ENCODE data around the gene CCHCR1.
A peak's percentile ranks its signal among the peaks of the same experiment; 100 is the strongest.

CCHCR1 gene

DNA sequence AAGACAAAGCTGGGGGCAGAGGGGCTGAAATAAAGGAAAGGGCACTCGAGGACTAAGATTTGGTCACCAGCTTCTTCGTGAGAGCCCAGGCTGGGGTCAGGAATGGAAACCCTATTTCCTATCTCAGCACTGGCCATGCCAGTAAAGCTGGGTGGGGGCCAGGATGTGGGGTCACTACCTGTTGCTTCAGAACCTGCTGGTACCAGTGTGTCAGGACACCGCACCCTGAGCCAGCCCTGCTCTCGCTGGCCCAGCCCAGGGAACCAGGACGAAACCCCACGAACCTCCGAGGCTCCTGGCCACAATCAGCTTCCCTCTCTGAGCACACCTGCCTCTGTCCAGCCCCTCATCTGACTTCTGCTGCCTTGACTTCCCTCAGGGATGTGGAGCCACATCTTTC lies 39.4 kb downstream of the CCHCR1 start:
- Mint-ChIP-seq H3K9me3 (no peaks in the 10 kb centered on the region), H3K27ac (no peak overlapping the region), H3K4me3 (no peak overlapping the region), H3K27me3 (peaks cover 13% of the 10 kb centered on the region), H3K4me1 (ENCODE audit: low read depth) (no peaks in the 10 kb centered on the region), H3K36me3 (ENCODE audit: low read depth) (no peaks in the 10 kb centered on the region)

DNA sequence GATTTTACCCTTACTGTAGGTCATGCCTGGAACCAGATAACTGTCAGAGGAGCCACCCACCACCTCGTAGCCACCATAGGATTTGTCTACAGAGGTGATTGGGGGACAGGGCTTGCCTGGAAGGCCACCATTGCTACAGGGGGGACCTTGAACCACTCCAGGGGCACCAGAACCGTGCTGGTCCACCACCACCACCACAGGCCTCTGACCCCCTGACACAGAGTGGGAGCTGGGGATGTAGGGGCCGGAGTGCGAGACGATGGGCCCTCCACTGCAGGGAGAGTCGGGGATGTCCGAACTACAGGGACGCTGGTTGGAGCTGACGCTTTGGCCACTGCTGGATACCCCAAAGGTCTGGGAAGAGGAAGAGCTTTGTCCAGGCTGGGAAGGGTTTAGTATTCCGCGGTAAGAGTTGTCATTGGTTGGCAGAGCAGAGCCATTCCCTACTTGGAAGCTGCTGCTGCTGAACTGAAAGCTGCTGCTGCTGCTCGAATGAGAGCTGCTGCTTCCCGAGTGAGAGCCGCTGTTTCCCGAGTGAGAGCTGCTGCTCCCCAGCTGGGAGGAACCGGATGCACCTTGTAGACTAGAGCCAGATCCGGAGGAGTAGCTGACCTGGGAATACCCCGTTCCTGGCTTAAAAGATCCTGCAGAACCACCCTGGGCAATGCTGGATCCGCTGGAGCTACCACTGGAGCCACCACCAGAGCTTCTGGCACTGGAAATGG lies 40.8 kb downstream of the CCHCR1 start:
- Mint-ChIP-seq H3K9me3 (no peaks in the 10 kb centered on the region), H3K27ac (no peak overlapping the region), H3K36me3 (ENCODE audit: low read depth) (no peaks in the 10 kb centered on the region), H3K4me1 (ENCODE audit: low read depth) (no peaks in the 10 kb centered on the region), H3K4me3 (no peak overlapping the region), H3K27me3 (peaks cover 13% of the 10 kb centered on the region)

DNA sequence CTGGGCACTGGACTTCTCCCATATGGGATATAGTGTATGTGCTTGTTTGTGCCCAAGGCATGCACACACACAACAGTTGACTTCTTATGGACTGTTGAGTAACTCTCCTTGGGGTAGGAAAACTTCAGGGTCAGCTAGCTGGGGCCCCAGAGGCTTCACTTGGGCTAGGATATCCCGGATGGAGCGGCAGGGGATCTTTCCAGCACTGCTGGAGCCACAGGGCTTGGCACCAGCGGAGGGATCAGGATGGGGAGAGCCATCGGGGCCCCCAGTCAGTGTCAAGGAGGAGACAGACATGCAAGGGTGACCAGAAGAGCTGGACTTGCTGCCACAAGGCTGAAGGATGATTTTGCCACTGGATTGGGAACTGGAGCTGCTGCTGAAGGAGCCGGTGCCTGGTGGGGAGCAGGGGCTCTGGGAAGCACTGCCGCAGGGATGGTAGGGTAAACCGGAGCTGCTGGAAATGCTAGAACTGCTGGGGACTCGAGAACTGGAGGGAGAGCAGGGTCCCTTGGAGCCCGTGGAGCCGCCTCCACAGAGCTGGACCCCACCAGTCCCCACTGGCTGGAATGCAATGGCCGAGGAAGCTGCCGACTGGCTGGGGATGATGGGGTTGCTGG lies 41.6 kb downstream of the CCHCR1 start:
- no peak overlapping the region for H3K4me3 Mint-ChIP-seq
- no peaks in the 10 kb centered on the region for H3K9me3 Mint-ChIP-seq
- H3K27ac Mint-ChIP-seq: no peak overlapping the region
- no peaks in the 10 kb centered on the region for H3K36me3 Mint-ChIP-seq (ENCODE audit: low read depth)
- H3K4me1 Mint-ChIP-seq (ENCODE audit: low read depth): no peaks in the 10 kb centered on the region
- peaks cover 13% of the 10 kb centered on the region for H3K27me3 Mint-ChIP-seq

DNA sequence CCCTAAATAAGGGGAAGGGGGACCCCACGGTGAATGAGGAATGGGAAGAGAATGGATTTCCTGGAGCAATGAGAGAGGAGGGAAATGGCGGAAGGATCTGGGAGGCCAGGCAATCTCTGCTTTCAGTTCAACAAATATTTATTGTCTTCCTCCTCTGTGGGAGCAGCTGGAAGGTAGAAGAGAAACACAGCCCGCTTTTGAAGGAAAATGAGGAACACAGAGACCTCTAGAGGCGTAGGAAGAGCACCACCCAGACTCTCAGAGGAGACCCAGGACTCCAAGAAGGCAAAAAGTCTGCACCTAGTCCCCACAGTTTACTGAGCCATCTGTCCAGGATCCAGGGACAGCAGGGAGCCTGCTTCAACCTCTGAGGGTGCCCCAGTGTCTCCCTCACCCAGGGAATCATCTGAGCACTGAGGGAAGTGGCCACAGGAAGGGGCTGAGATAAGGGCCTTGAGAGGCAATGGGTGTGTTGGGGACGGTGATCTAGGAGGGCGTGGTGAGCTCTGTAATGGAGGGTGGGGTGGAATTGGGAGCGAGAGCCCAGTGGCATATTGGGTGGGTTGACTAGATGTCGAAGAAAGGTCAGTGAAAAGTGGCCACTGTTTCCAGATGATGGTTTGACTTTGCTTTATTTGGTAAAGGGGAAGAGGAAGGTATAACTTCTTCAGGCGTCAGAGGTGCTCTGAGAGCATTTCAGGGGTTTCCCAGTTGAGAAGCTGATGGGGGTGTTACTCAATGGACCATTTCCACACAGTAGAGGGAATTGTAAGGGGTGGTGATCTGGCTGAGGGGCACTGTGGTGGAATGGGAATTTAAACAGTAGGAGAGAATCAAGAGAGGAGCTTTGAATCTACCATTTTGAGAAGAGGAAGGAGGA lies 42.4 kb downstream of the CCHCR1 start:
- H3K27ac Mint-ChIP-seq: no peak overlapping the region
- H3K36me3 Mint-ChIP-seq (ENCODE audit: low read depth): no peaks in the 10 kb centered on the region
- no peaks in the 10 kb centered on the region for H3K4me1 Mint-ChIP-seq (ENCODE audit: low read depth)
- no peaks in the 10 kb centered on the region for H3K9me3 Mint-ChIP-seq
- peaks cover 13% of the 10 kb centered on the region for H3K27me3 Mint-ChIP-seq
- H3K4me3 Mint-ChIP-seq: no peak overlapping the region

GRCh38 chr6:31114541-31114878 lies 43.1 kb downstream of the CCHCR1 start, which contains the start of gene PSORS1C1:
Gene PSORS1C1, plus strand, starts transcription at chr6:31114800. Its CDS starts 14,833 bp downstream, at chr6:31129633.
- H3K4me3 Mint-ChIP-seq: no peak within 1 kb of the TSS
- peaks cover 13% of the 10 kb centered on the region for H3K27me3 Mint-ChIP-seq
- no peaks in the 10 kb centered on the region for H3K9me3 Mint-ChIP-seq
- no peaks in the 10 kb centered on the region for H3K36me3 Mint-ChIP-seq (ENCODE audit: low read depth)
- H3K4me1 Mint-ChIP-seq (ENCODE audit: low read depth): no peaks in the 10 kb centered on the region
- H3K27ac Mint-ChIP-seq: no peak within 1 kb of the TSS

- no peak overlapping the region for H3K4me3 Mint-ChIP-seq
- H3K27ac Mint-ChIP-seq: no peak overlapping the region
- no peaks in the 10 kb centered on the region for H3K36me3 Mint-ChIP-seq (ENCODE audit: low read depth)
- no peaks in the 10 kb centered on the region for H3K9me3 Mint-ChIP-seq
- peaks cover 13% of the 10 kb centered on the region for H3K27me3 Mint-ChIP-seq
- H3K4me1 Mint-ChIP-seq (ENCODE audit: low read depth): no peaks in the 10 kb centered on the region
Observed at GRCh38 chr6:31113861-31114540, 43.6 kb downstream of the CCHCR1 start.

DNA sequence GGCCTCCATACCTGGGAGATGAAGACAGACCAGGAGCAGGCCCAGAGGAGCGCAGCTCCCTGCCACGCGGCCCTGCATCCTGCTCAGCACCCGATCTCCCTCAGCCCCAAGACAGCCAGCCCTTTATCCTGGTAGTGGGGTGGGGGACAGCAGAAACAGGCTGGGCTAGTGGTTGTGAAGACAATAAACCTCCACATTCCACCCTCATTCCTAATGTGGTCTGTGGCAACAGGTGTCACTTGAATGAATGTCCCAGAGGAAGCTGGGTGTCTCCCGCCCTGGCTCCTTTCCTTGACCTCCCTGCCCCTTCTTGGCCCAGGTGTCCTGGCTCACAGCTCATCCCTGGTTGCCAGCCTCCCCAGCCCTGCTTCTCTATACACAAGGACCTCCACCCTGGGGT lies 45.1 kb downstream of the CCHCR1 start, which contains the start of gene C6orf15:
Gene C6orf15 (minus strand): TSS at position 98 of the 400 bp plus-strand sequence. CDS start 20 bp downstream, at position 78.
- no peaks in the 10 kb centered on the region for H3K4me1 Mint-ChIP-seq (ENCODE audit: low read depth)
- H3K27me3 Mint-ChIP-seq: peaks cover 13% of the 10 kb centered on the region
- no peak within 1 kb of the TSS for H3K27ac Mint-ChIP-seq
- no peaks in the 10 kb centered on the region for H3K36me3 Mint-ChIP-seq (ENCODE audit: low read depth)
- no peak within 1 kb of the TSS for H3K4me3 Mint-ChIP-seq
- H3K9me3 Mint-ChIP-seq: no peaks in the 10 kb centered on the region

GRCh38 chr6:31111712-31112111 lies 45.9 kb downstream of the CCHCR1 start:
- H3K4me1 Mint-ChIP-seq (ENCODE audit: low read depth): no peaks in the 10 kb centered on the region
- no peaks in the 10 kb centered on the region for H3K36me3 Mint-ChIP-seq (ENCODE audit: low read depth)
- no peak overlapping the region for H3K4me3 Mint-ChIP-seq
- no peak overlapping the region for H3K27ac Mint-ChIP-seq
- H3K9me3 Mint-ChIP-seq: no peaks in the 10 kb centered on the region
- peaks cover 9% of the 10 kb centered on the region for H3K27me3 Mint-ChIP-seq

- Mint-ChIP-seq H3K36me3 (ENCODE audit: low read depth) (no peaks in the 10 kb centered on the region), H3K4me3 (no peak overlapping the region), H3K9me3 (no peaks in the 10 kb centered on the region), H3K27me3 (peaks cover 8% of the 10 kb centered on the region), H3K4me1 (ENCODE audit: low read depth) (no peaks in the 10 kb centered on the region), H3K27ac (no peak overlapping the region)
Observed at GRCh38 chr6:31110825-31111582, 46.6 kb downstream of the CCHCR1 start.

DNA sequence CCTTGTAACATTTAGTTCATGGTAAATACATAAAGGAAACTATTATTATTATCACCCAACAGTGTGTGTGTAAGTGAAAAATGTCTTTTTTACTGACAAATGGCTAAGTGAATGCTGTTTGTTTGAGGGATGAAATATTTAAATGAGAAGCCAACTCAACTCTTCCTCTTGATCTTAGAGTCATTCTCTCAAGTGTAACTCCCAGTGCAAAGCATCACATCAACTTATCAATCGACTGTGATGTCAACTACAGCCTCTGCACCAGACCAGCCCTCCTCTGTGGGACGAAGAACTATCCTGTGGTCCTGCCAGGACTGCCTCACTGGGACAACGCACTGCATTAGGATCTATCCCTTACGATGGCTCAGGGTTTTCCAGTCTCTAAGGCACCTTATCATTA lies 50.5 kb downstream of the CCHCR1 start:
- no peaks in the 10 kb centered on the region for H3K9me3 Mint-ChIP-seq
- no peak overlapping the region for H3K4me3 Mint-ChIP-seq
- no peaks in the 10 kb centered on the region for H3K4me1 Mint-ChIP-seq (ENCODE audit: low read depth)
- H3K27me3 Mint-ChIP-seq: no peaks in the 10 kb centered on the region
- H3K27ac Mint-ChIP-seq: no peak overlapping the region
- no peaks in the 10 kb centered on the region for H3K36me3 Mint-ChIP-seq (ENCODE audit: low read depth)

GRCh38 chr6:31103136-31103535 lies 54.5 kb downstream of the CCHCR1 start:
- H3K36me3 Mint-ChIP-seq (ENCODE audit: low read depth): no peaks in the 10 kb centered on the region
- H3K9me3 Mint-ChIP-seq: no peaks in the 10 kb centered on the region
- no peak overlapping the region for H3K27ac Mint-ChIP-seq
- no peaks in the 10 kb centered on the region for H3K27me3 Mint-ChIP-seq
- H3K4me3 Mint-ChIP-seq: no peak overlapping the region
- H3K4me1 Mint-ChIP-seq (ENCODE audit: low read depth): no peaks in the 10 kb centered on the region

GRCh38 chr6:31098449-31098938 lies 59.1 kb downstream of the CCHCR1 start:
- H3K4me3 Mint-ChIP-seq: no peak overlapping the region
- H3K27me3 Mint-ChIP-seq: no peaks in the 10 kb centered on the region
- H3K36me3 Mint-ChIP-seq (ENCODE audit: low read depth): no peaks in the 10 kb centered on the region
- H3K9me3 Mint-ChIP-seq: no peaks in the 10 kb centered on the region
- no peak overlapping the region for H3K27ac Mint-ChIP-seq
- H3K4me1 Mint-ChIP-seq (ENCODE audit: low read depth): peaks cover 36% of the 10 kb centered on the region

DNA sequence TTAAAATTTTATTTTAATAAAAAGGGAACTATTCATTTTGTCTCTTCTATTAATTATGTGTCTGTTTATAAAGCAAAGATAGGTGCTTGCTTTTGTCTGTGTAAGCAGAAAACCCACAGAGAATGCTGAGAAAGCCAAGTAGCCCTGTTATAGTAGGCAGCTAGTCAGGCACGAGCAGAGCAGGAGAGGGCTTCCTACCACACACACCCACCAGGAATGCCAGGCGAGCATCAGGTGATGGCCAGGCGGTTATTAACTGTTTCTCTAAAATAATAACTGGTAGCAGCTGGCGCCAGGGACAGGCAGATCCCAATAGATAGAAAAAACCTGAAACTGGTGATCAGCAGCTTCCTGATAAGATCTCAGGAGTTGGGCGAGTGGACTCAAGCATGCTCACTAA lies 60.9 kb downstream of the CCHCR1 start:
- H3K36me3 Mint-ChIP-seq (ENCODE audit: low read depth): no peaks in the 10 kb centered on the region
- H3K4me3 Mint-ChIP-seq: no peak overlapping the region
- no peaks in the 10 kb centered on the region for H3K27me3 Mint-ChIP-seq
- no peak overlapping the region for H3K27ac Mint-ChIP-seq
- no peaks in the 10 kb centered on the region for H3K9me3 Mint-ChIP-seq
- H3K4me1 Mint-ChIP-seq (ENCODE audit: low read depth): peaks cover 40% of the 10 kb centered on the region

GRCh38 chr6:31096215-31096614 lies 61.4 kb downstream of the CCHCR1 start:
- Mint-ChIP-seq H3K9me3 (no peaks in the 10 kb centered on the region), H3K27me3 (no peaks in the 10 kb centered on the region), H3K36me3 (ENCODE audit: low read depth) (no peaks in the 10 kb centered on the region), H3K4me3 (no peak overlapping the region), H3K27ac (peak overlapping the region; percentile 21), H3K4me1 (ENCODE audit: low read depth) (peaks cover 40% of the 10 kb centered on the region)

Data from stimulated activated naive CD8-positive, alpha-beta T cell treated with anti-CD3 and anti-CD28 coated beads, Interleukin-15, Interleukin-2, amounts not matched to agents 100 ng/mL and 50 ng/mL, for 24 hours (primary cell).